Measurements from ENCODE around the gene C1orf56.

Gene C1orf56

DNA sequence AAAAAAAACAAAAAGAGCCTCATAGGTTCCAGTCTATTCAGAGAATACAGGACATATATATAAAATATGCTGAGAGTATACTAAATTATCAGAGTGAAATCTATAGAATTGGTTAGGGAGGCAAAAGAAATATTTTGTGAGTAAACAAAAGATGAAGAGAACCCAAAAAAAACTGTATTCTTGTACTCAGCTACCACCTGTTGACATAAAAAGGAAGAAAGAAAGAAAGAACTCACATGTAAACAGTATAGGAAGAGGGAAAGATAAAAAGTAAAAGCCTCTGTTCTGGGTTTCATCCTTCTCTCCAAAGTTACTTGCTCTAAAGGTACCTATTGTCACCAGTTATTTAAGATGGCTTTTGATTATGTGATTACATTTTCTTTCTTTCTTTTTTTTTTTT lies 21.1 kb upstream of the C1orf56 start:
- DNase-seq = no peak

DNA sequence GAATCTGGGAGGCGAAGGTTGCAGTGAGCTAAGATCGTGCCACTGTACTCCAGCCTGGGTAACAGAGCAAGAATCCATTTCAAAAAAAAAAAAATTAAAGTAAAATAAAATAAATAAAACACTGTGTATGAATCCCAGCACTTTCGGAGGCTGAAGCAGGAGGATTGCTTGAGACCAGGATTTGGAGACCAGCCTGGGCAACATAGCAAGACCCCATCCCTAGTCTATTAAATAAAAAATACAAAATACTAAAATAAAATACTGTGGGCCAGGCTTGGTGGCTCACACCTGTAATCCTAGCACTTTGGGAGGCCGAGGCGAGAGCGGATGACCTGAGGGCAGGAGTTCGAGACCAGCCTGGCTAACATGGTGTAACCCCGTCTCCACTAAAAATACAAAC lies 15.4 kb upstream of the C1orf56 start:
- DNase-seq = no peak

DNA sequence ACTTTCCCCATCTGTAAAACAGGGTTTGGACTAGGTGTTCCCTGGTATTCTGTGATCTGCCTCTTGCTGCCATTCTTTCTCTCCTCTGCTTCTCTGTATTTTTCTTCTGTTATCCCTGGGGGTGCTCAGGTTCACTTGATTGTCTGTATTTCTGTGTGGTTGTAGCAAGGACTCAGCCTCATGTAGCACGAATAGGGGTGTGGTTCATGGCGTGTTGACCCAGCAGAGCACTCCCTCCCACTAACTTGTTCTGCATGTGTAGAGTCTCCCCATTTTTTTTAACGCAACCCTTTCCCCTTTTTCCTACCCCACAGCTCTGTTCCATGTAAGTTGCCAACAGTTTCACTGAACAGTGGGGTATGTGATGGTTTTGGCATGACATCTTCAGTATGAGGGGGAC lies 12.4 kb upstream of the C1orf56 start:
- DNase-seq = no peak

DNA sequence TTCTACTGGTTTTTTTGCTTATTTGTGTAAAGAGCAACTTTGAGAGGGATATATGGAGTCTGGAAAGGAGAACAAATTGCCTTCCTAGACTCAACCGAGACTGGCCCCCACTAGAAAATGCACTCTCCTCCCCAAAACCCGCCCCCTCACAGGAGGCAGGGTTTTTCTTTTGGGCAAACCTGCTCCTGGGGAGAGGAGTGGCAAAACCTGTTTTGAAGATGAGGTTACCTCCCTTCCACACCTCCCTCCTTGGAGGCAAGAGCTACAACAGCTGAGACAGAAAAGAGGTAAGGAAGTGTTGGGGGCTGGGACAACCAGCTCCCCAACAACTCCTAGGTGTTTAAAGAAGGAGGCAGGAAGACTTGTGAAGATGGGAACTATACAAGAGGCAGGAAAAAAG lies 11.2 kb upstream of the C1orf56 start, which contains the start of gene BNIPL:
BNIPL (plus strand) TSS at position 231 of the 400 bp plus-strand sequence; CDS start at position 371, 140 bp downstream.
- no peak for DNase-seq

DNA sequence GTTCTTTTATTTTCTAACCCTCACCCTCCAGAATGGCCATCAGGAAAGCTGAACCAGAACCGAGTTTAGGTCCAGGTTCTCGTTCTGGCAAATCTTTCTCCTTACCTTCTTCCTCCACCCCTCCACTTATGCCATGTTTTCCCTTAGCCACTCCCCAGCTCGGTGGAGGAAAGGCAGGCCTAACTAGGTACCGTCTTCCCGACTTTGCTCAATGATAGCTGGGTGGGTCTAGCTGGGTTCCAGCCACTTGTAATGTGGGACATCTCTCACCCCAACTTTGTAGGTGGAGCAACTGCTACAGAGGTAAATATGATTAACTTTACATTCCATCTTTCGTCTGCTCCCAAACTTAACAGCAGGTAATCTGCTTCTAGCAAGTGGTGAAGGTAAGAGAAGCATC lies 10.5 kb upstream of the C1orf56 start:
- no peak for DNase-seq

DNA sequence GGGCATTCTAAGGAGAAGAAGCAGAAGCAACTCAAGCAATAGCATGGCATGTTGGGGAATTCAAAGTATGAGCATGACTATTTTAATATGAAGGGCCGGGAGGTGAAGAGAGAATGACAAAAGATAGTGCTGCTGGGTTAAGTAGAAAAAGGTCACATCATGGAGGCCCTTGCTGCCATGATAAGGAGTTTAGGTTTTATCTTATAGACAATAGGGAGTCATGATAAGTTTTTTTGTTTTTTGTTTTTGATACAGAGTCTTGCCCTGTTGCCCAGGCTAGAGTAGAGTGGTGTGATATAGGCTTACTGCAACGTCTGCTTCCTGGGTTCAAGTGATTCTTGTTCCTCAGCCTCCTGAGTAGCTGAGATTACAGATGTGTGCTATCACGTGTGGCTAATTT lies 8.0 kb upstream of the C1orf56 start:
- DNase-seq = no peak

DNA sequence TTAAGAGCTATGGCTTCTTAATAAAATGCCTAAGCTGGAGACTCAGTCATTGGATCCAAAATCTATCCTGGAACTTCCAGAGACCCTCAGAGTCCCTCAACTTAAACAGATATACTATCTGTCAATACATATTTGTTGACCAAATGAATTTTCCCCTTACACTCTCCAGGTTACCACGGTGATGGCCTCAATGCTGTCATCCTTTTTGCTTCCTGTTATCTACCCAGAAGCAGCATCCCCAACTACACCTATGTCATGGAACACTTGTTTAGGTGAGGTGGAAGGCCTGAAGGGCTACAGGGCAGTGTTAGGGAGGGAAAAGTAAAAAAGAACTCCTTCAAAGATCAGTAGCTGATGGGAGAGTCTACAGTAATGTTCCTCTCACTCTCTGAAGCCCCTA lies 4.4 kb upstream of the C1orf56 start:
- no peak for DNase-seq

DNA sequence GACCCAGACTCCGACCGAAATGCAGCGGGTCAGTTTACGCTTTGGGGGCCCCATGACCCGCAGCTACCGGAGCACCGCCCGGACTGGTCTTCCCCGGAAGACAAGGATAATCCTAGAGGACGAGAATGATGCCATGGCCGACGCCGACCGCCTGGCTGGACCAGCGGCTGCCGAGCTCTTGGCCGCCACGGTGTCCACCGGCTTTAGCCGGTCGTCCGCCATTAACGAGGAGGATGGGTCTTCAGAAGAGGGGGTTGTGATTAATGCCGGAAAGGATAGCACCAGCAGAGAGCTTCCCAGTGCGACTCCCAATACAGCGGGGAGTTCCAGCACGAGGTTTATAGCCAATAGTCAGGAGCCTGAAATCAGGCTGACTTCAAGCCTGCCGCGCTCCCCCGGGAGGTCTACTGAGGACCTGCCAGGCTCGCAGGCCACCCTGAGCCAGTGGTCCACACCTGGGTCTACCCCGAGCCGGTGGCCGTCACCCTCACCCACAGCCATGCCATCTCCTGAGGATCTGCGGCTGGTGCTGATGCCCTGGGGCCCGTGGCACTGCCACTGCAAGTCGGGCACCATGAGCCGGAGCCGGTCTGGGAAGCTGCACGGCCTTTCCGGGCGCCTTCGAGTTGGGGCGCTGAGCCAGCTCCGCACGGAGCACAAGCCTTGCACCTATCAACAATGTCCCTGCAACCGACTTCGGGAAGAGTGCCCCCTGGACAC lies 534 bp downstream of the C1orf56 start:
- peak; percentile 100 for DNase-seq

DNA sequence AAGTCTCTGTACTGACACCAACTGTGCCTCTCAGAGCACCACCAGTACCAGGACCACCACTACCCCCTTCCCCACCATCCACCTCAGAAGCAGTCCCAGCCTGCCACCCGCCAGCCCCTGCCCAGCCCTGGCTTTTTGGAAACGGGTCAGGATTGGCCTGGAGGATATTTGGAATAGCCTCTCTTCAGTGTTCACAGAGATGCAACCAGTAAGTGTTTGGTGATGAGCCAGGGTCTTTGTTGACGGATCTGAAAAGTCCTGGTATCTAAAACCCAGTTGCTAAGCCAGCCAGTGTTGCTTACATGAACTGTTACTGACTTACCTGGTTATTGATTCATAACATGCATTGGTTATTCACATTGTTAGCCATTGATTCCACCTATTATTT lies 1.1 kb downstream of the C1orf56 start:
- DNase-seq = no peak

DNA sequence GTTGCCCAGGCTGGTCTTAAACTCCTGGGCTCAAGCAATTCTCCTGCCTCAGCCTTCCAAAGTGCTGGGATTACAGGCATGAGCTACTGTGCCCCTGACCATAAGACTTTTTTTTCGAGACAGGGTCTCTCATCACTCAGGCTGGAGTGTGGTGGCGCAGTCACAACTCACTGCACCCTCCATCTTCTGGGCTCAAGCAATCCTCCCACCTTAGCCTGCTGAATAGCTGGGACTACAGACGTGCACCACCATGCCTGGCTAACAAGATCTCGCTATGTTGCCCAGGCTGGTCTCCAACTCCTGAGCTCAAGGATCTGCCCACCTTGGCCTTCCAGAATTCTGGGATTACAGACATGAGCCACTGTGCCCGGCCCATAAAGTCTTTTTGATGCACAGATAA lies 1.9 kb downstream of the C1orf56 start:
- DNase-seq = no peak

DNA sequence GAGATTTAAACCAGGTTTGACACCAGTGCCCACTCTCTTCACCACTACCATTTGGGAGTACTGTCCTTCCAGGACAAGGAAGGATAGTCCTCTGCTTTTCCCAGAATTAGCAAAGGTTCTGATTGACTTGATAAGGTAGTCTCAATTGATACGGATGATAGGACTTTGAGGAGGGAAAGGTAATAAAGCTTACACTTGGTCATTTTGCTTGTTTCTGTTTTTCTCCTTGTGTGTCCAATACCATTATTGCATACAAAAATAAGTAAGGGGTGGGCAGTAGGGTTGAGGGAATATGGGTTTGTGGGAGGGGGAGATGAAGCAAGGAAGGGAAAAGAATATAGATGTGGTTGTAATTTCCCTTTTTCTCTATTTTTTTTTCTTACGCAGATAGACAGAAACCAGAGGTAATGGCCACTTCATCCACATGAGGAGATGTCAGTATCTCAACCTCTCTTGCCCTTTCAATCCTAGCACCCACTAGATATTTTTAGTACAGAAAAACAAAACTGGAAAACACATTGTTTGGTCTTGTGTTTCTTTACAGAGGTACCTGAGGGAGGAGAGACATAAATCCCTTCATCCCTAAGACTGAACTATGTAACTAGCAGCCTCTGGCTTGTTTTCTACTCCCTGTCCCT lies 2.6 kb downstream of the C1orf56 start:
- no peak for DNase-seq

DNA sequence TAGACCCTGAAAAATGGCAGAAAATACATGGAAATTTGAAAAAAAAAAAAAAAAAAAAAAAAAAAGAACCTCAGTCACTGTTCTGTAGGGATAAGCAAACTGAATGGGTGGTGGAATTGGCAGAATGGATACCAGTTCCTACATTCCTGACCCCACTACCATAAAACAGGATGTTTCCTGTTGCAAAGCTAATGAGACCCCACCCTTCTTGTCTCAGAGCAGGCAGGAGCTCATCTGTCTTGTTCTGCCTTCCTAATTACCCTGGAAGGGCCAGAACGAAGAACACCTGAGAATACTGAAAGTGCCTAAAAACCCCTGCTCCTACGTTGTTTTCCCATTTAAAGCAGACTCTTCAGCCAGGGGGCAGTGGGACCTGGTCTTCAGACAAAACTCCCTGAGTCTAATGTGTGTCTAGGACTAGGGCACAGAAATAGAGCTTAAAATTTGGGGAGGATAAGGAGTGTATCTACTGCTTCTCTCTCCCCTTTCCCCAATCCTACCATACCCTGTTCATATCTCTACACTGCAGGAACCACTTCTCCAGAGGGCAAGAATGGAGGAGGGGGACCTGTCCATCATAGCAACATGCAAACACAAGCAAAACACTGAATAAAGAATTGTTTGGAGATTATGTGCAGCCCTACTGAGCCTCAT lies 3.9 kb downstream of the C1orf56 start:
- DNase-seq = no peak

DNA sequence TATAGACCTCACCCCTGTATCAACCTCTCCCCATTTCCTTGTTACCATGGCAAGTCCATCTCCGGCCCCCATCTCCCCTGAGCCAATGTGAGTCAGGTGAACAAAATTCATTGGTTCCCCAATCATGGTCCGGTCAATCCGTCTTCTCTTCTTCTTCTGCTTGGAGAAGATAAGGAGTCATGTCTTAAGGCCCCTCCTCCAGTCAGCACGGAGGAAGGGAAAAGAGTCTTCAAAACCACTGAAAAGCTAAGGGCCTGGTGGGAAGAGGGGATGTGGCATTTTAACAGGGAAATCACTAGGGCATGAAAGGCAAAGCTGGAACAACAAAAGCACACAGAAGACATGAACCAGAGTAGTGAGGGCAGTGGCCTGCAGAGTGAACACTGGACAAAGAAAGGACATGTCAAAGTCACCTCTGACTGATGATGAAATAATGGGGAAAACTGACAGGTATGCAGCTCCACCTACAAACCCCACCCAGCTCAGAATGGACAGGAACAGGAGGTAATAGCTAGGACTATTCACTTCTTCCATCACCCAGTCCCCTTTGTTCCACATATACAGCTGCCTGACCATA lies 7.5 kb downstream of the C1orf56 start:
- no peak for DNase-seq

DNA sequence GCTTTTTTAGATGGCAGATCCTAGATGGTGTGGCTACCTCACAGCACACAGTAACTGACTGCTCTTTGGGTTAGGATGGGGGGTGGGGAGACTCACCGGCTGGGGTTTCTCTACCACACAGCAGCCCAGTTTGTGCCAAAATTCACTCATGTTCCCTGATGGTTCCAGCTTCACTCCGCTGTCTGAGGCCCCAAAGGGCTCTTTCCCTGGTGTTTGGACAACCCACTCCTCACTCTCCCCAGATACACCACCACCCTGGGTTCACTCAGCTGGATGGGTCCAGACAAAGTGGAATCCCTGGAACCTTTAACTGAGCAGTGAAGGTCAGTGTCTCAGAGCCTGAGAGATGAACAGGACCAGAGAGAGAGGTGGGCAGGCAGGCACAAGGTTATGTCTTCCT lies 8.0 kb downstream of the C1orf56 start:
- DNase-seq = no peak

DNA sequence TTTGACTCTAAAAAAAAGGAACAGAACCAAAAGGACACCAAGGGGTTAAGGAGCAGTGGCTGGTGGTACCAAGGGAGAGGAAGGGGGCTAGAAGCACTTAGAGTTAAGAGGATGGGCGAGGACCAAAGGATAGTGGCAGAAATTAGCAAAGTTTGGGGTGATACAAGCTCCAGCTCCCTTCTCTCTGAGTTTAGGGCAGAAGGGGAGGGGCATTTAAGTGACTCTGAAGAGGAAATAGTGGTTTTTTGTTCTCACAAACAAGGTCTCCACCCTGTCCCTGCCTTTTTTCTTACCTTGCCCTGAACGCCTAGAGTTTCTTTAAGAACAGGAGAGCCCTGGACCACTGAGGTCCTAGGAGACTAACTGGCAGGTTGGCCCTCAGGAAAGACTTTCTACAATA lies 8.6 kb downstream of the C1orf56 start:
- no peak for DNase-seq

DNA sequence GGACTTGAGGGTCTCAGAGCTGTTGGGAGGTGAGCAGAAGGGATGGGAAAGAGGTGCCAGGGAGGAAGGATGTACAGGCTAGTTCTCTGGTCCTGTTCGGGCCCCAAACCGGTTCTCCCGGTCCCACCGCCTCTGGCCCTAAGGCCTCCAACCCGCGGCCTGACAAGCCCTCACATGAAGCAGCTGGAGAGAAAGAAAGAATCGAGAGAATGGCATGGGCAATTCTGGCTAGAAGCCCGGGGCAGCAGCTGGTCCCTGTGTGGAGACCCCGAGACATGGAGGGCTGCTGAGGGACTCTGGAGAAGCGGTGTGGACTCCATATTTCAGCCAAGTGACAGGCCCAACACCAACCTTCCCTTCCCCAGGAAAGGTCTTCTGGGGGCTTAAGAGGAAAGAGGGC lies 11.1 kb downstream of the C1orf56 start:
- DNase-seq = peak; percentile 100

DNA sequence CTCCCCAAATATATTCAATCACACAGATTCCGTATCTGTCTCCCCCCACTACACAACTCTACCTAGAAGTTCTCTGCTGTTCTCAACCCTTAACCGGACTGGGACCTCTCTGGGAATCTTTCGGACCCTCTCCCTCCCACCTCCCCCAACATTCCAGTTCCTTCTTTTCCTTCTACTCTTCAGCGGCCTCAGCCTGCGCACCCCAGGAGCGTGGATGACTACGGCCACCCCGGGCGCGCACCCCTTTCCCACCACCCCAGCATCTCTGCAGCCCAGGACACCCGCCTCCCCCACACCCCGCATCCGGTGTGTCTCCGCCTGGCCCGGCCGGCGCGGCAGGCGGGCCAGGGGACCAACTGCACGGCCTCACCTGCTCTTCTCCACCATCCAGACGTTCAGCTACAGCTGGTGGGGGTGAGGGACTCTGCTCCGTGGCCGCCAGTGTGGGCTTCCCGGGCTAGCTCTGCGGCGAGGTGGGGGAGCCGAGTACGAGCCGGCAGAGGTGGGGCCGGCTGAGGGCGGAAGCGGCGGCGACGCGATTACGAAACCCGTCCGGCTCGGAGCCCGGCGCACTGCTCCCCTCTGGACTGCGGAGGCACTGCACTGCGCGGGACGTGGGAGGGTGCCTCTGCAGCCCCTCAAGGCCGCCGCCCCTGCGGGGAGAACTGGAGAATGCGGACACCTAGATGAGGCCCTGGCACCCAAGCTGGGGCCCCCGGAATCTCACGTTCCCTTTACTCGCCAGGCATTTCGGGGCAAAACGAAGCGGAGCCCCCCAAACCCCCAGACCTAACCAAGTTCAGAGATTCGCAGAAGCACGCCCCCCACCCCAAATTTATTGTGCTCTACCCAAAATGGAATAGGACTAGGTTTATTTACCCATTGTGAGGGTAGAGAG lies 11.8 kb downstream of the C1orf56 start, which contains the start of gene CDC42SE1:
CDC42SE1 (minus strand) TSS at position 514 of the 898 bp plus-strand sequence. CDS start 3,892 bp downstream, outside the sequence.
- peak; percentile 100 for DNase-seq

DNA sequence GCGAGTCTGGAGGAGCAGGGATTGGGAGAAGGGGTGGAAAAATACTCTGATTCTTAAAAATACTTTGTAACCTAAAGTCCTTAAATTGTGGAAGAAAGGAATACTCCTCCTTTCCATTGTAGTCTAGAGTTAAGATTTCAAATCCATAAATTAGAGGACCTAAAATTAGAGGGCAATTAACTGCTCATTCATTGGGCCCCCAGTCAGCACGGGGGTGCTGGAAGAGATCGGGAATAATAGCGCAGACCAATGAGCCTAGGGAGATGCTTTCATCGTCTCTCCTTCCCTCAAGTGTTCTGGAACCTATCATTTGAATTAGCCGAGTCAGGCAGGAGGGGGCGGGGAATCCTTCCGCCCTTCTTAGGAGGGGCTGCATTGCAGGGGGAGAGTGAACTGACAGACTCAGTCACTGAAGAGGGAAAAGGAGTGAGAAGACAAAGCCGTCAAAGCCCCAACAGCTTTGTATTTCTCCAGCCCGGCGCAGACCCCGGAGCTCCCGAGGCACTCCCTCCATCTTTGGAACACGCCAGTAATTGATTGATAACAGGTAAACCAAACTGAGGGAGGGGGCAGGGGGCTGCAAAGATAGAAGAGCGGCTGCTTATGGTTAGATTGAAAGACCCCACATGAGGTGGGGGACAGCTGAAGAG lies 12.6 kb downstream of the C1orf56 start, which contains the start of gene MLLT11:
MLLT11 (plus strand) TSS at position 391 of the 650 bp plus-strand sequence. CDS start 6,828 bp downstream, outside the sequence.
- peak; percentile 100 for DNase-seq

DNA sequence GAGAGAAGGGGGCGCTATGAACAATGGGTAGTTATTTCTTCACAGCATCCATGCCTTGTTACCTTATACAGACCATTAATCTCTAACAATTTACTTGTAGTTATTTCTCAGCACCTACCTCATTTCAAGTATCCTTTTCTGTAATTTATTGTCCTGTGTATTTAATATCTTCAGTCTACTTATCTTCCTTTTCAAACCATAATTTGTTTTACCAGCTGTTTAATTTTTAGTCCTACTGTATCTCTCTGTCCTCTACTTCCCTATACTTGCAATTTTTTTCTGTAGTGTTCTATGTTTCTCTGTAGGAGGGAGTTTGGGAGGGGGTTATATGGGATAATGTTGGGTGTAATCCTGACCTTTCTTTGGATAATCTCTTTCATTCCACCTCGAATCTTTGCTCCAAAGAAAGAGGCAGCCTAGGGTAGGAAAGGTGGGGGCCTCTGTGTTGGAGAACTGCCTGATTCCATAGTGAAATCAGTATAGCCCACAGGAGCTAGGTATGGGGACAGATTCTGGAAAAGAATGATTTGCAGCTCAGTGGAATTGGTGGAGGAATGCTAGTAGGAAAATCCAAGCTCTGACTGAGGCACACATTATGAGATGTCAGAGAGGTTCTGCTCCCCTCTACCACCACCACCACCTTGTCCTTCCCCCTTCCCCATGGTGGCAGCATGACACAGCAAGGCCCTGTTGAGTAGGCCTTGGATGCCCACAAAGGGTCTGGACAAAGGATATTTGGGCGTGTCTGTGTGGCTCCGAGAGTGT lies 13.3 kb downstream of the C1orf56 start:
- peak; percentile 98 for DNase-seq

DNA sequence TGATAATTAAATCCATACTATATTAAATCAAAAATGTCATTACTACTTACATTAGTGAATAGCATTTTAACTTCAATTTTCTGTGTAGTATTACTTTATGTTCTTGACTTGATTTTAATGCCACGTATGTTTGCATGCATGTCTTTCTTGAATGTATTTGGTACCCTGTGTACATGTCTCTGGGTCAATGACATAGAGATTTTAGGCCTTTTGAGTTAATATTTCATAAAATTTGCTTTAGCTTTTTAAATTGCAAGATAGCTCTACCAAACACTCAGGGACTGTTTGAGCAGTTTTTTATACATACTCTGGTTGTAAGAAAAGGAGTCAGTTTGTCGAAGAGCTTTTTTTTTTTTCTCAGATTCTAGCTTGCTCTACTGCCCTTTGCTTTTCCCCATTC lies 14.2 kb downstream of the C1orf56 start:
- no peak for DNase-seq

DNA sequence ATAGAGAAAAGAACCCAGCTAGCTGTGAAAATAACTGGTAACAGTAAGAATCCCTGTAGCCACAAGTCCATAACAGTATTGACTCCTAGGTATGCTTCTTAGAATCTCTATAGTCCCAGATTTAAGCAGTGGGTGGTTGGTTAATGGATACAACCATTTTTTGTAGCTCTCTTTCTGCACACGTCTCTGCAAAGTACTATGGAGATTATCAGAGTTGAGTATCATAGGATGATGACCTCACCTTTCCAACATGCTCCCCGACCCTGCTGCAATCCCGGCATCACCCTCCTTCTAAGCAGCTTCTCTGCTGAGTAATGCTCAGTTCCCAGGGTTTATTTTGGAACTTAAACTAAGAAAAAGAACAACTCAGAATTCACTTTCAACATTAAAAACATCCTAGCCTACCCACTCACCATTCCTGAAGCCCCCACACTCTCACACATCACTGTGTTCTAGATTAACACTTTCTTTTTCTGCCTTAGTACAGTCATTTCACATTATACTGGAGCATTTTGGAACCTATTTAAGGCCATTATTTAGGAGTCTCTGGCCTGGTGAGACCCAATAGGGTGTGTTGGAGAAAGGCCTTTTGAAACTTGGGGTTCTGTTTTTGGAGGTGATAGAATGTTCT lies 15.3 kb downstream of the C1orf56 start:
- no peak for DNase-seq

Measured in DMS 273 treated with DMSO at 0.1 percent for 48 hours (cell line).